HCT116 (cell line): ENCODE measurements around the gene GPR108. TPM values are rescaled to one million over a fixed set of nuclear protein-coding genes. Genes with fewer than 3 reads are reported as not detected.

Experiments used
- ATAC-seq: fragments of 200-7000 bp; cut with Tn5 transposase; 2 replicates; pipeline ENCODE4 v1.9.1; 2020; ENCODE audit warnings: mild to moderate bottlenecking, moderate library complexity
- BruUV-seq: library from RNA; stranded (reverse); fragments of 400-500 nt; replicated peaks from 2 replicates; lab custom pipeline; 2021; lab: Mats Ljungman, UMichigan
- CTCF ChIA-PET: fragments of 300-600 bp; sonication (Branson Sonifier 250); formaldehyde crosslinking; loops from one replicate; lab custom pipeline; 2021; ENCODE audit warnings: antibody characterized with exemption; lab: Charles Lee
- POLR2A ChIA-PET: fragments of 300-600, 350-600 bp; sonication (Branson Sonifier 250); formaldehyde crosslinking; loops from one replicate; lab custom pipeline; 2021; ENCODE audit warnings: antibody characterized with exemption; lab: Charles Lee
- RAD21 ChIA-PET, 2 experiments: fragments of 300-600 bp; sonication (Branson Sonifier 250); formaldehyde crosslinking; loops; one replicate each; lab custom pipeline; 2023; ENCODE audit warnings: low total read pairs in 2 of 2; ENCODE audit not compliant: uncharacterized antibody in 2 of 2, unreplicated experiment in 2 of 2, low non-redundant PET in 1 of 2; lab: Charles Lee
- DNase-seq: peaks from one replicate; pipeline ENCODE4 v3.0.0-alpha.2; 2010; ENCODE audit warnings: low read depth, low spot score
- H2AFZ ChIP-seq: fragments of 200-600 bp; shearing (Covaris generic), sonication (generic); 2 replicates; pipeline ENCODE4 v1.6.1; 2017; ENCODE audit warnings: low read depth, mixed run types, mixed read lengths, antibody characterized with exemption, low read length; ENCODE audit not compliant: poor library complexity, severe bottlenecking
- H3K27ac ChIP-seq: 2 replicates; pipeline ENCODE4 v1.5.1; 2012; ENCODE audit warnings: low read depth, low read length
- H3K27me3 ChIP-seq: fragments of 200-600 bp; sonication (generic); 2 replicates; pipeline ENCODE4 v1.6.1; 2016; ENCODE audit warnings: mixed run types, low read length, mixed read lengths; ENCODE audit not compliant: insufficient read depth
- H3K36me3 ChIP-seq, 2 experiments: fragments of 200-500 bp in 1 of 2; fragments of 200-600 bp in 1 of 2; sonication (Bioruptor generic) in 1 of 2; sonication (generic) in 1 of 2; 2 replicates each; pipeline versions ENCODE4 v1.5.1 to v1.6.1; 2014 to 2016; ENCODE audit warnings: low read length in 2 of 2, inconsistent platforms in 1 of 2, mixed read lengths in 1 of 2, mixed run types in 1 of 2; ENCODE audit not compliant: insufficient read depth in 2 of 2, control insufficient read depth in 1 of 2
- H3K4me1 ChIP-seq, 2 experiments: fragments of 200-600 bp in 1 of 2; sonication (generic) in 1 of 2; 2 replicates each; pipeline versions ENCODE4 v1.5.1 to v1.6.1; 2012 to 2017; ENCODE audit warnings: low read length in 2 of 2, inconsistent platforms in 1 of 2, mild to moderate bottlenecking in 1 of 2, mixed read lengths in 1 of 2, mixed run types in 1 of 2, moderate library complexity in 1 of 2; ENCODE audit not compliant: insufficient read depth in 2 of 2, control insufficient read depth in 1 of 2
- H3K4me2 ChIP-seq: fragments of 200-600 bp; sonication (generic); 2 replicates; pipeline ENCODE4 v1.6.1; 2017; ENCODE audit warnings: mixed run types, low read length, mixed read lengths
- H3K4me3 ChIP-seq, 2 experiments: fragments of 200-600 bp in 1 of 2; sonication (generic) in 1 of 2; replicated peaks in 1 of 2; 2 replicates each; pipeline ENCODE4 v1.5.1; 2011 to 2016; ENCODE audit warnings: low read length in 2 of 2, control low read depth in 1 of 2, low read depth in 1 of 2, mild to moderate bottlenecking in 1 of 2, mixed read lengths in 1 of 2, mixed run types in 1 of 2
- H3K79me2 ChIP-seq: fragments of 200-600 bp; sonication (generic); 2 replicates; pipeline ENCODE4 v1.6.1; 2017; ENCODE audit warnings: mild to moderate bottlenecking, mixed run types, low read length, moderate library complexity, mixed read lengths; ENCODE audit not compliant: insufficient read depth
- H3K9ac ChIP-seq: fragments of 200-600 bp; sonication (generic); 2 replicates; pipeline ENCODE4 v1.6.1; 2016; ENCODE audit warnings: low read length, mixed read lengths
- H3K9me2 ChIP-seq: fragments of 200-600 bp; sonication (generic), shearing (Covaris generic); 2 replicates; pipeline ENCODE4 v1.6.1; 2017; ENCODE audit warnings: mixed run types, mild to moderate bottlenecking, moderate library complexity; ENCODE audit not compliant: insufficient read depth
- H3K9me3 ChIP-seq, 2 experiments: fragments of 200-500 bp in 1 of 2; fragments of 200-600 bp in 1 of 2; sonication (Bioruptor generic) in 1 of 2; sonication (generic) in 1 of 2; 2 replicates each; pipeline ENCODE4 v1.6.1; 2014 to 2017; ENCODE audit warnings: low read length in 2 of 2, mixed read lengths in 2 of 2, inconsistent platforms in 1 of 2, low read depth in 1 of 2, mild to moderate bottlenecking in 1 of 2, mixed run types in 1 of 2, moderate library complexity in 1 of 2; ENCODE audit not compliant: control insufficient read depth in 1 of 2, insufficient read depth in 1 of 2
- H4K20me1 ChIP-seq: fragments of 200-600 bp; sonication (generic), shearing (Covaris generic); 2 replicates; pipeline ENCODE4 v1.6.1; 2017; ENCODE audit warnings: mixed run types, mild to moderate bottlenecking, moderate library complexity; ENCODE audit not compliant: insufficient read depth
- CEBPB ChIP-seq: IDR thresholded peaks from 2 replicates; pipeline ENCODE4 v1.6.1; 2012; ENCODE audit warnings: low read depth
- EGR1 ChIP-seq: IDR thresholded peaks from 2 replicates; pipeline ENCODE4 v1.6.1; 2012; ENCODE audit warnings: low read depth
- EZH2 ChIP-seq: fragments of 200-600 bp; sonication (generic); IDR thresholded peaks from 2 replicates; pipeline ENCODE4 v1.6.1; 2017; ENCODE audit warnings: antibody characterized with exemption, mixed run types
- JUND ChIP-seq: IDR thresholded peaks from 2 replicates; pipeline ENCODE4 v1.6.1; 2012
- POLR2A ChIP-seq: IDR thresholded peaks from 2 replicates; pipeline ENCODE4 v1.7.0; 2011; ENCODE audit warnings: borderline replicate concordance; ENCODE audit not compliant: insufficient read depth, insufficient read length; ENCODE audit errors: extremely low read depth
- POLR2AphosphoS5 ChIP-seq: IDR thresholded peaks from 2 replicates; pipeline ENCODE4 v1.6.1; 2011; ENCODE audit warnings: mild to moderate bottlenecking, low read depth, low read length, moderate library complexity
- SIN3A ChIP-seq: IDR thresholded peaks from 2 replicates; pipeline ENCODE4 v1.6.1; 2012; ENCODE audit warnings: low read depth
- SP1 ChIP-seq: IDR thresholded peaks from 2 replicates; pipeline ENCODE4 v1.6.1; 2012; ENCODE audit warnings: low read depth
- SRF ChIP-seq: IDR thresholded peaks from 2 replicates; pipeline ENCODE4 v1.6.1; 2012; ENCODE audit warnings: low read depth
- TCF7L2 ChIP-seq: IDR thresholded peaks from 2 replicates; pipeline ENCODE4 v1.7.0; 2011; ENCODE audit warnings: borderline replicate concordance, inconsistent platforms; ENCODE audit not compliant: insufficient read depth, insufficient read length; ENCODE audit errors: extremely low read depth
- YY1 ChIP-seq: IDR thresholded peaks from 2 replicates; pipeline ENCODE4 v1.6.1; 2011; ENCODE audit warnings: low read length, low read depth, moderate library complexity, mild to moderate bottlenecking; ENCODE audit not compliant: insufficient replicate concordance; ENCODE audit errors: extremely low read depth
- ZNF274 ChIP-seq: fragments of 200-500 bp; sonication (Bioruptor generic); IDR thresholded peaks from 2 replicates; pipeline ENCODE4 v1.6.1; 2014; ENCODE audit warnings: mild to moderate bottlenecking, low read depth, low read length, inconsistent platforms
- intact Hi-C: fragments of 100-400 bp; cut with micrococcal nuclease; formaldehyde crosslinking; loops from 2 replicates; pipeline ENCODE4 v1.10.0; 2022
- total RNA-seq: library from RNA; stranded (reverse); gene quantifications from one replicate; pipeline ENCODE4 v1.2.1, GENCODE V29; 2021; ENCODE audit not compliant: unreplicated experiment
- TF ChIP-seq, protein P1 (sequence below): IDR thresholded peaks from 2 replicates; pipeline ENCODE4 v1.6.1; 2012; ENCODE audit warnings: low read depth
- TF ChIP-seq, protein P2 (sequence below): IDR thresholded peaks from 2 replicates; pipeline ENCODE4 v1.6.1; 2012

The GPR108 gene
- total RNA-seq, 1 experiment from 2014 or later, result 75.0 TPM

DNA sequence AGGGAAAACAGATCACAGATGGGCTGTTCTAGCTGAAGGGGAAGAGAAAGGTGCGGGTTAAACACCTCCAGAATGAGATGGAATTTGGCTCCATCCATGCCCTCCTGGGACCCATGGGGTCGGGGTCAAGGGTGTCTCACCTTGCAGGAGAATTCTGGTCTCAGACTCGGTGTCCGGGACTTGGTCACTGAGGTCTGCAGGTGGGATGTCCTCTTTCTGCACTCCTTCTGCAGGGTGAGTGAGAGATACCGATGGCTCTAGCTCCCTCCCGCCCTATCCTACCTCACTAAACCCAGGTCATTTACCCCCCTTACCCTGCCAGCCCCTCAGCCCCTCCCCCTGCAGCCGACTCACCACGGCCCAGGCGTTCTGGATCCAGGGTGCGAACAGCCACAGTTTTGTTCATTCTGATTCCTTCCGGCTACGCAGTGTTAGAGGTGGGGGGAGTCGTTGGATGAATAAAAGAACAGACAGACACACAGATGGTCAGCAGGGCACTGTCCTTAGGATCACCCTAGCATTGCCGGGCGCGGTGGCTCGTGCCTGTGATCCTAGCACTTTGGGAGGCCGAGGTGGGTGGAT lies 41.0 kb downstream of the GPR108 start (continued):
- TF ChIP-seq EZH2 (no peak), YY1 (no peak)
- TF ChIP-seq, protein P1, sequence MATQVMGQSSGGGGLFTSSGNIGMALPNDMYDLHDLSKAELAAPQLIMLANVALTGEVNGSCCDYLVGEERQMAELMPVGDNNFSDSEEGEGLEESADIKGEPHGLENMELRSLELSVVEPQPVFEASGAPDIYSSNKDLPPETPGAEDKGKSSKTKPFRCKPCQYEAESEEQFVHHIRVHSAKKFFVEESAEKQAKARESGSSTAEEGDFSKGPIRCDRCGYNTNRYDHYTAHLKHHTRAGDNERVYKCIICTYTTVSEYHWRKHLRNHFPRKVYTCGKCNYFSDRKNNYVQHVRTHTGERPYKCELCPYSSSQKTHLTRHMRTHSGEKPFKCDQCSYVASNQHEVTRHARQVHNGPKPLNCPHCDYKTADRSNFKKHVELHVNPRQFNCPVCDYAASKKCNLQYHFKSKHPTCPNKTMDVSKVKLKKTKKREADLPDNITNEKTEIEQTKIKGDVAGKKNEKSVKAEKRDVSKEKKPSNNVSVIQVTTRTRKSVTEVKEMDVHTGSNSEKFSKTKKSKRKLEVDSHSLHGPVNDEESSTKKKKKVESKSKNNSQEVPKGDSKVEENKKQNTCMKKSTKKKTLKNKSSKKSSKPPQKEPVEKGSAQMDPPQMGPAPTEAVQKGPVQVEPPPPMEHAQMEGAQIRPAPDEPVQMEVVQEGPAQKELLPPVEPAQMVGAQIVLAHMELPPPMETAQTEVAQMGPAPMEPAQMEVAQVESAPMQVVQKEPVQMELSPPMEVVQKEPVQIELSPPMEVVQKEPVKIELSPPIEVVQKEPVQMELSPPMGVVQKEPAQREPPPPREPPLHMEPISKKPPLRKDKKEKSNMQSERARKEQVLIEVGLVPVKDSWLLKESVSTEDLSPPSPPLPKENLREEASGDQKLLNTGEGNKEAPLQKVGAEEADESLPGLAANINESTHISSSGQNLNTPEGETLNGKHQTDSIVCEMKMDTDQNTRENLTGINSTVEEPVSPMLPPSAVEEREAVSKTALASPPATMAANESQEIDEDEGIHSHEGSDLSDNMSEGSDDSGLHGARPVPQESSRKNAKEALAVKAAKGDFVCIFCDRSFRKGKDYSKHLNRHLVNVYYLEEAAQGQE, result no peak

DNA sequence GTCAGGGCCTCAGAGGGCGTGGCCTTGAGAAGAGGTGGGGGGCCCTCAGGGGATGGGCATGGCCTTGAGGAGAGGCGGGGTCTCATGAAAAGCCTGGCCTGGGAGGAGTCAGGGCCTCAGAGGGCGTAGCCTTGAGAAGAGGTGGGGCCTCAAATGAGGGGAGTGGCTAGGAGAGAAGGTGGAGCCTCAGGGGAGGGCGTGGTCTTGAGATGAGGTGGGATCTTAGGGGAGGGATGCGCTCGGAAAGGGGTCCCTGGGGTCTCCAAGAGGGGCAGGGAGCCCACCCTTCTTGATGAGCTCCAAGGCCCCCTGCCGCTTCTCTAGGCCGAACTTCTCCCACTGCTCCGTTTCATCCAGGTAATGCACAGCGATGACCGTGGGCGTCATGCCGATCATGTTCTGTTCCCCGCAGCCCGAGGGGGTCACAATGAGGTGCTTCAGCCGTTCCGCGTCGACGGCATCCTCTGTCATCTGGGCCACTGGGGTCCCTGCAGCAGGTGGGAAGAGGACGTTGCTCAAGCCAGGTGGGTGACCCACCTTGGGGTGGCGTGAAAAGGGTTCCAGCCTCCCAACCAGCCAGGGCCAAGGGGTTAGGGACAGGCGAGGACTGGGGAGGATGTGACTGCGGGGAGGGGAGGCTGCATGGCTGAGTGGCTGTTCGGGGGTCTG lies 43.1 kb downstream of the GPR108 start:
- peaks cover 5 to 14% of the 10 kb centered on the region in 2 experiments for H3K4me1 ChIP-seq
- DNase-seq, result peak; percentile 38
- BruUV-seq, result no TSS peak
- peak; percentile 78 for ATAC-seq
- H3K27me3 ChIP-seq, result no peaks in the 10 kb centered on the region
- no peaks in the 10 kb centered on the region for H3K9me3 ChIP-seq
- intact Hi-C loops, result no loop called here
- no peak overlapping the region for H3K4me2 ChIP-seq
- H4K20me1 ChIP-seq, result no peaks in the 10 kb centered on the region
- CTCF ChIA-PET, result no interaction called here
- POLR2A ChIA-PET, result no interaction called here
- no peak overlapping the region for H3K9ac ChIP-seq
- no peak overlapping the region for H3K4me3 ChIP-seq
- H3K36me3 ChIP-seq, result no peaks in the 10 kb centered on the region
- RAD21 ChIA-PET, result no interaction called here
- no peak overlapping the region for H2AFZ ChIP-seq
- H3K9me2 ChIP-seq, result no peaks in the 10 kb centered on the region
- no peaks in the 10 kb centered on the region for H3K79me2 ChIP-seq
- TF ChIP-seq ZNF274, result no peak
- TF ChIP-seq, protein P2, sequence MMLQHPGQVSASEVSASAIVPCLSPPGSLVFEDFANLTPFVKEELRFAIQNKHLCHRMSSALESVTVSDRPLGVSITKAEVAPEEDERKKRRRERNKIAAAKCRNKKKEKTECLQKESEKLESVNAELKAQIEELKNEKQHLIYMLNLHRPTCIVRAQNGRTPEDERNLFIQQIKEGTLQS, result no peak
- TF ChIP-seq JUND, result no peak
- no peak for TF ChIP-seq POLR2AphosphoS5
- no peak for TF ChIP-seq EGR1
- no peak for TF ChIP-seq SP1
- TF ChIP-seq TCF7L2, result no peak
- no peak for TF ChIP-seq SRF
- TF ChIP-seq POLR2A, result no peak
- TF ChIP-seq CEBPB, result no peak
- no peak for TF ChIP-seq SIN3A
- TF ChIP-seq, protein P1, result no peak
- no peak for TF ChIP-seq YY1
- no peak for TF ChIP-seq EZH2
- TF ChIP-seq, all 23 proteins: peak for 0
- H3K27ac ChIP-seq, result no peak overlapping the region
